ENCODE results near the gene SLBP. TPM values are rescaled to one million over a fixed set of nuclear protein-coding genes. Genes with fewer than 3 reads are reported as not detected.

Gene SLBP
- total RNA-seq, 2 experiments from 2014 or later = 45.8 to 47.6 TPM

DNA sequence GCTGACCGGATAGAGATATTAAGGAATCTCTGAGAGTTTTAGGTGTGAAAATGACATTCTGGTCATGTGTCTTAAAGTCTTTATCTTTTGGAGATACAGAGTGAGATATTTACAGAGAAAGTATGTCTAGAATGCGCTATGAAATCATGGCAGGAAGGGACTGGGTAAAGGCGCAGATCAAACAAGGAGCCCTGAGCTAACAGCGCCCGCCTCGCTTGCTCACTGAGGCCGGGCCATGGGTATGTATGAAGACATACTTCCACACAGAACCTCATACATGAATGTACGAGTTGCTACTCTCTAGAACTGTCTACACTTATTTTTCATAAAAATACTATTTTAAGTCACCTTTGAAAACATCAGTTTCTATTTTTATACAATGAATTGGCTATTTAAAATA is 48.0 kb downstream of the SLBP start:
- H3K4me1 Mint-ChIP-seq (ENCODE audit: low read depth) = no peaks in the 10 kb centered on the region
- CTCF ChIA-PET = no interaction called here
- DNase-seq (no peak), ATAC-seq (ENCODE audit: poor library complexity) (no peak)
- H3K36me3 ChIP-seq (ENCODE audit: insufficient read depth, low read length) = no peaks in the 10 kb centered on the region
- no peaks in the 10 kb centered on the region for H3K27me3 ChIP-seq (ENCODE audit: control insufficient read depth in 1 of 2, insufficient read depth in 2 of 2, low read length in 2 of 2)
- no peak overlapping the region for H3K4me3 ChIP-seq (ENCODE audit: low read length)
- H3K27me3 Mint-ChIP-seq = no peaks in the 10 kb centered on the region
- intact Hi-C loops (cut with DNase I, micrococcal nuclease) = no loop called here
- TF ChIP-seq, protein P1, sequence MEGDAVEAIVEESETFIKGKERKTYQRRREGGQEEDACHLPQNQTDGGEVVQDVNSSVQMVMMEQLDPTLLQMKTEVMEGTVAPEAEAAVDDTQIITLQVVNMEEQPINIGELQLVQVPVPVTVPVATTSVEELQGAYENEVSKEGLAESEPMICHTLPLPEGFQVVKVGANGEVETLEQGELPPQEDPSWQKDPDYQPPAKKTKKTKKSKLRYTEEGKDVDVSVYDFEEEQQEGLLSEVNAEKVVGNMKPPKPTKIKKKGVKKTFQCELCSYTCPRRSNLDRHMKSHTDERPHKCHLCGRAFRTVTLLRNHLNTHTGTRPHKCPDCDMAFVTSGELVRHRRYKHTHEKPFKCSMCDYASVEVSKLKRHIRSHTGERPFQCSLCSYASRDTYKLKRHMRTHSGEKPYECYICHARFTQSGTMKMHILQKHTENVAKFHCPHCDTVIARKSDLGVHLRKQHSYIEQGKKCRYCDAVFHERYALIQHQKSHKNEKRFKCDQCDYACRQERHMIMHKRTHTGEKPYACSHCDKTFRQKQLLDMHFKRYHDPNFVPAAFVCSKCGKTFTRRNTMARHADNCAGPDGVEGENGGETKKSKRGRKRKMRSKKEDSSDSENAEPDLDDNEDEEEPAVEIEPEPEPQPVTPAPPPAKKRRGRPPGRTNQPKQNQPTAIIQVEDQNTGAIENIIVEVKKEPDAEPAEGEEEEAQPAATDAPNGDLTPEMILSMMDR (IDR thresholded peaks at IDR 0.05) = no peak
- POLR2A ChIA-PET = no interaction called here
- no peaks in the 10 kb centered on the region for H3K4me1 ChIP-seq (ENCODE audit: insufficient read depth, low read length)
- H3K4me3 Mint-ChIP-seq = no peak overlapping the region
- H3K27ac Mint-ChIP-seq = no peak overlapping the region
- H3K9me3 ChIP-seq (ENCODE audit: control insufficient read depth in 1 of 2, insufficient read depth in 1 of 2, low read length in 2 of 2) = no peaks in the 10 kb centered on the region
- no peaks in the 10 kb centered on the region for H3K36me3 Mint-ChIP-seq (ENCODE audit: low read depth)
- no peak overlapping the region for H3K27ac ChIP-seq (ENCODE audit: low read depth in 1 of 2, low read length in 2 of 2)
- no peaks in the 10 kb centered on the region for H3K9me3 Mint-ChIP-seq

DNA sequence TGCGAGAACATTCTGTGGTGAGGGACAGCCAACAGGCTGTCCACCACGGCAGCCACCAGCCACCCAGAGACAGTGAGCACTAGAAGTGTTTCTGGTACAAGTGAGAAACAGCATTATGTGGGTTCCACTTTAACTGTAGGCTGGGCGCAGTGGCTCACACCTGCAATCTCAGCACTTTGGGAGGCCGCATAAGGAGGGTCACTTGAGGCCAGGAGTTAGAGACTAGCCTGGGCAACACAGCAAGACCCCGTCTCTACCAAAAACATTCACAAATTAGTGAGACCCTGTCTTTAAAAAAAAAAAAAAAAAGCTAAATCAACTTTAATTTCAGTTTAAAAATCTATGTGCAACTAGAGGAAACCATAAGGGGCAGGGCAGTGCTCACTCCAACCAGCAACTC is 48.6 kb downstream of the SLBP start:
- Mint-ChIP-seq H3K36me3 (ENCODE audit: low read depth) (no peaks in the 10 kb centered on the region), H3K9me3 (no peaks in the 10 kb centered on the region), H3K27me3 (no peaks in the 10 kb centered on the region), H3K4me1 (ENCODE audit: low read depth) (no peaks in the 10 kb centered on the region), H3K27ac (no peak overlapping the region), H3K4me3 (no peak overlapping the region)
- H3K4me3 ChIP-seq (ENCODE audit: low read length) = no peak overlapping the region
- no peaks in the 10 kb centered on the region for H3K27me3 ChIP-seq (ENCODE audit: control insufficient read depth in 1 of 2, insufficient read depth in 2 of 2, low read length in 2 of 2)
- H3K4me1 ChIP-seq (ENCODE audit: insufficient read depth, low read length) = no peaks in the 10 kb centered on the region
- DNase-seq (no peak), ATAC-seq (ENCODE audit: poor library complexity) (no peak)
- H3K36me3 ChIP-seq (ENCODE audit: insufficient read depth, low read length) = no peaks in the 10 kb centered on the region
- ChIA-PET POLR2A (no interaction called here), CTCF (no interaction called here)
- no peak overlapping the region for H3K27ac ChIP-seq (ENCODE audit: low read depth in 1 of 2, low read length in 2 of 2)
- intact Hi-C loops (cut with DNase I, micrococcal nuclease) = no loop called here
- H3K9me3 ChIP-seq (ENCODE audit: control insufficient read depth in 1 of 2, insufficient read depth in 1 of 2, low read length in 2 of 2) = no peaks in the 10 kb centered on the region
- TF ChIP-seq, protein P1 (IDR thresholded peaks at IDR 0.05) = no peak

DNA sequence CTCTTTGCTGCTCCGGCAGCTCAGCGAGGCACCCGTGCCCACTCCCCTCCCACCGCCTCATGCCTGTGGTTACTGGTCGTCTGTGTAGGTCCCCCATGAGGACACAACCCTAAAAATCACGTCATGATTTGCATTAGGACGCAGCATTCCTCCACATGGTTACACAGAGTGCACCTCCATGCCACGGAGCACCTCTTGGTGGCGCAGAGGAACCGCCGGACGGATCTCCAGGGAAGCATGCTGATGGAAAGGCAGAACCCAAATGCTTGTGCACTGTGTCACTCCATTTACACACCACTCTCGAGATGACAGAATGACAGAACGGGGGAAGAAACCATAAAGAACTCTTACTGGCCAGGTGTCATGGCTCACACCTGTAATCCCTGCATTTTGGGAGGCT is 50.4 kb downstream of the SLBP start:
- H3K36me3 ChIP-seq (ENCODE audit: insufficient read depth, low read length) = no peaks in the 10 kb centered on the region
- TF ChIP-seq, protein P1 (IDR thresholded peaks at IDR 0.05) = no peak
- no peak for DNase-seq
- H3K27ac ChIP-seq (ENCODE audit: low read depth in 1 of 2, low read length in 2 of 2) = no peak overlapping the region
- no peaks in the 10 kb centered on the region for H3K4me1 Mint-ChIP-seq (ENCODE audit: low read depth)
- no peaks in the 10 kb centered on the region for H3K4me1 ChIP-seq (ENCODE audit: insufficient read depth, low read length)
- CTCF ChIA-PET = no interaction called here
- H3K27me3 ChIP-seq (ENCODE audit: control insufficient read depth in 1 of 2, insufficient read depth in 2 of 2, low read length in 2 of 2) = no peaks in the 10 kb centered on the region
- no peak for ATAC-seq (ENCODE audit: poor library complexity)
- intact Hi-C loops (cut with DNase I, micrococcal nuclease) = no loop called here
- no peak overlapping the region for H3K4me3 ChIP-seq (ENCODE audit: low read length)
- no peaks in the 10 kb centered on the region for H3K9me3 ChIP-seq (ENCODE audit: control insufficient read depth in 1 of 2, insufficient read depth in 1 of 2, low read length in 2 of 2)
- no peaks in the 10 kb centered on the region for H3K9me3 Mint-ChIP-seq
- H3K27me3 Mint-ChIP-seq = no peaks in the 10 kb centered on the region
- no peak overlapping the region for H3K27ac Mint-ChIP-seq
- no peaks in the 10 kb centered on the region for H3K36me3 Mint-ChIP-seq (ENCODE audit: low read depth)
- no peak overlapping the region for H3K4me3 Mint-ChIP-seq
- POLR2A ChIA-PET = no interaction called here
